Endothelial cell of umbilical vein (primary cell): Measurements from ENCODE around the gene DBNL. TPM values are rescaled to one million over a fixed set of nuclear protein-coding genes. Genes with fewer than 3 reads are reported as not detected.

Source experiments
- BruUV-seq: library from RNA; stranded (reverse); fragments of 400-500 nt; replicated peaks from 2 replicates; lab custom pipeline; 2021; lab: Mats Ljungman, UMichigan
- CTCF ChIA-PET: fragments of 300-600, 350-600 bp; sonication (Branson Sonifier 250); formaldehyde crosslinking; loops from one replicate; lab custom pipeline; 2021; ENCODE audit warnings: antibody characterized with exemption, inconsistent platforms; lab: Charles Lee
- POLR2A ChIA-PET: fragments of 300-600, 350-600 bp; sonication (Branson Sonifier 250); formaldehyde crosslinking; loops from one replicate; lab custom pipeline; 2021; ENCODE audit warnings: antibody characterized with exemption, inconsistent platforms; lab: Charles Lee
- DNase-seq: peaks from one replicate; pipeline ENCODE4 v3.0.0-alpha.2; 2011; ENCODE audit warnings: low read depth, low spot score
- FAIRE-seq: peaks from 2 replicates; lab custom pipeline; 2011; peaks lifted over from hg19 to GRCh38; lab: Jason Lieb, UNC
- H2AFZ ChIP-seq: 2 replicates; pipeline ENCODE4 v1.6.0; 2012; ENCODE audit warnings: low read depth, low read length, control low read depth, inconsistent platforms
- H3K27ac ChIP-seq: 2 replicates; pipeline ENCODE4 v1.5.1; 2011; ENCODE audit warnings: low read depth, mild to moderate bottlenecking, control low read depth, low read length, moderate library complexity; ENCODE audit not compliant: insufficient read depth
- H3K27me3 ChIP-seq, 2 experiments: 2 replicates each; pipeline versions ENCODE4 v1.6.0 to v1.6.1; 2011; ENCODE audit warnings: low read length in 2 of 2, mixed read lengths in 1 of 2; ENCODE audit not compliant: control insufficient read depth in 2 of 2, insufficient read depth in 2 of 2
- H3K36me3 ChIP-seq, 2 experiments: 2 replicates in 1 of 2; 3 replicates in 1 of 2; pipeline ENCODE4 v1.5.1; 2011; ENCODE audit warnings: low read length in 2 of 2, mild to moderate bottlenecking in 1 of 2, moderate library complexity in 1 of 2; ENCODE audit not compliant: control insufficient read depth in 2 of 2, insufficient read depth in 2 of 2; ENCODE audit errors: extremely low read depth in 1 of 2
- H3K4me1 ChIP-seq: 3 replicates; pipeline ENCODE4 v1.5.1; 2011; ENCODE audit warnings: mild to moderate bottlenecking, low read length; ENCODE audit not compliant: control insufficient read depth, insufficient read depth; ENCODE audit errors: extremely low read depth
- H3K4me2 ChIP-seq: 2 replicates; pipeline ENCODE4 v1.6.1; 2011; ENCODE audit warnings: low read length, control low read depth, mixed read lengths; ENCODE audit not compliant: insufficient read depth
- H3K4me3 ChIP-seq, 3 experiments: fragments of 200-600 bp in 1 of 3; sonication (generic), shearing (Covaris generic) in 1 of 3; replicated peaks in 1 of 3; 2 replicates each; pipeline ENCODE4 v1.5.1; 2011 to 2016; ENCODE audit warnings: control low read depth in 3 of 3, low read length in 3 of 3, mild to moderate bottlenecking in 2 of 3, inconsistent platforms in 1 of 3, low read depth in 1 of 3, moderate library complexity in 1 of 3; ENCODE audit not compliant: insufficient read depth in 1 of 3
- H3K79me2 ChIP-seq: 2 replicates; pipeline ENCODE4 v1.6.0; 2012; ENCODE audit warnings: low read length, inconsistent platforms; ENCODE audit not compliant: control insufficient read depth, insufficient read depth
- H3K9ac ChIP-seq: replicated peaks from 2 replicates; pipeline ENCODE3; 2011; ENCODE audit warnings: low read length, control low read depth; ENCODE audit not compliant: insufficient read depth; ENCODE audit errors: extremely low read depth
- H3K9me1 ChIP-seq: replicated peaks from 3 replicates; pipeline ENCODE4 v1.6.0; 2011; ENCODE audit warnings: mild to moderate bottlenecking, low read length; ENCODE audit not compliant: control insufficient read depth, insufficient read depth; ENCODE audit errors: extremely low read depth
- H3K9me3 ChIP-seq: replicated peaks from 2 replicates; pipeline ENCODE4 v1.5.1; 2012; ENCODE audit warnings: low read length, inconsistent platforms; ENCODE audit not compliant: control insufficient read depth, insufficient read depth
- H4K20me1 ChIP-seq: replicated peaks from 2 replicates; pipeline ENCODE3; 2011; ENCODE audit warnings: mild to moderate bottlenecking, low read length; ENCODE audit not compliant: control insufficient read depth, insufficient read depth; ENCODE audit errors: extremely low read depth
- CTCF ChIP-seq, 2 donors: IDR thresholded peaks; 1 replicate in 1 of 2; 2 replicates in 1 of 2; pipeline ENCODE4 v1.5.1; 2011; ENCODE audit warnings: low read length in 2 of 2, mild to moderate bottlenecking in 2 of 2, moderate library complexity in 2 of 2, control low read depth in 1 of 2, inconsistent platforms in 1 of 2, low read depth in 1 of 2; ENCODE audit not compliant: insufficient read depth in 1 of 2; ENCODE audit errors: extremely low read depth in 1 of 2
- EZH2 ChIP-seq: IDR thresholded peaks from 2 replicates; pipeline ENCODE4 v1.6.1; 2012; ENCODE audit warnings: borderline replicate concordance, low read depth, mild to moderate bottlenecking, moderate library complexity, low read length, inconsistent platforms; ENCODE audit not compliant: severe bottlenecking
- FOS ChIP-seq: IDR thresholded peaks from 2 replicates; pipeline ENCODE4 v1.6.1; 2011; ENCODE audit warnings: mild to moderate bottlenecking, low read length, moderate library complexity, borderline replicate concordance; ENCODE audit not compliant: insufficient read depth
- GATA2 ChIP-seq: IDR thresholded peaks from 2 replicates; pipeline ENCODE4 v1.7.0; 2011; ENCODE audit warnings: low read depth, mild to moderate bottlenecking, moderate library complexity, mixed read lengths, low read length; ENCODE audit not compliant: insufficient read length, insufficient read depth
- JUN ChIP-seq: IDR thresholded peaks from 2 replicates; pipeline ENCODE4 v1.6.1; 2011; ENCODE audit warnings: borderline replicate concordance, low read depth; ENCODE audit not compliant: insufficient read length, insufficient read depth
- MYC ChIP-seq: IDR thresholded peaks from one replicate; pipeline ENCODE4 v1.6.1; 2011; ENCODE audit warnings: mild to moderate bottlenecking, low read depth, low read length
- POLR2A ChIP-seq: IDR thresholded peaks from 2 replicates; pipeline ENCODE4 v1.6.1; 2012; ENCODE audit warnings: low read depth, mild to moderate bottlenecking, control low read depth, low read length
- POLR2AphosphoS5 ChIP-seq: IDR thresholded peaks from 2 replicates; pipeline ENCODE4 v1.6.1; 2012; ENCODE audit warnings: low read depth, mild to moderate bottlenecking, control low read depth, low read length, moderate library complexity; ENCODE audit not compliant: insufficient read depth
- dilution Hi-C: fragments of 300-500 bp; cut with MboI; formaldehyde crosslinking; loops from one replicate; pipeline ENCODE4 v1.15.0; 2019; ENCODE audit warnings: low sequenced_read_pairs; ENCODE audit not compliant: extremely low pct_ligation_motif_present
- intact Hi-C: fragments of 100-400 bp; cut with micrococcal nuclease; formaldehyde crosslinking; loops from one replicate; pipeline ENCODE4 v1.10.0; 2022
- polyA plus RNA-seq, 4 experiments: library from polyadenylated mRNA; depleted of rRNA in 3 of 4; stranded (reverse) in 3 of 4; unstranded in 1 of 4; fragments of >200 nt; gene quantifications; 2 replicates each; pipeline versions ENCODE4 v1.2.1 to v1.2.3, GENCODE V29; 2011 to 2012; ENCODE audit warnings: missing spikeins in 1 of 4
- total RNA-seq: library from RNA; stranded (reverse); gene quantifications from 2 replicates; pipeline ENCODE4 v1.2.3, GENCODE V29; 2021
- TF ChIP-seq, protein P1 (sequence below): IDR thresholded peaks from 2 replicates; pipeline ENCODE4 v1.6.1; 2011; ENCODE audit not compliant: insufficient read depth, insufficient read length

DBNL gene
- total and polyA plus RNA-seq, 2 donors (not counting 3 experiments of a cell fraction or from before 2014, with no cell fraction given), result 94.0 to 123 TPM

- peaks cover 31% of the 10 kb centered on the region for H3K79me2 ChIP-seq
- H3K4me2 ChIP-seq, result no peak overlapping the region
- H2AFZ ChIP-seq, result no peak overlapping the region
- CTCF ChIA-PET, result interaction anchor here (0.8 kb wide), 1 partner anchor 9 kb away, joined by 3 read pairs; no protein-coding TSS in a partner anchor
- POLR2A ChIA-PET, result no interaction called here
- no peak for FAIRE-seq
- peaks cover under 1% of the 10 kb centered on the region for H3K4me1 ChIP-seq
- intact Hi-C loops, result no loop called here
- H3K36me3 ChIP-seq, result peaks cover 2 to 29% of the 10 kb centered on the region in 2 experiments
- no TSS peak for BruUV-seq
- H4K20me1 ChIP-seq, result no peaks in the 10 kb centered on the region
- H3K9me1 ChIP-seq, result no peaks in the 10 kb centered on the region
- H3K4me3 ChIP-seq, result no peak overlapping the region
- H3K9me3 ChIP-seq, result no peaks in the 10 kb centered on the region
- TF ChIP-seq JUN (no peak), FOS (no peak), POLR2AphosphoS5 (no peak), CTCF (IDR thresholded peaks at IDR 0.05; ENCODE audit: extremely low read depth in 1 of 2, insufficient read depth in 1 of 2, low read depth in 1 of 2, low read length in 2 of 2) (no peak), GATA2 (no peak), EZH2 (no peak), POLR2A (no peak), MYC (no peak)
- TF ChIP-seq, protein P1, sequence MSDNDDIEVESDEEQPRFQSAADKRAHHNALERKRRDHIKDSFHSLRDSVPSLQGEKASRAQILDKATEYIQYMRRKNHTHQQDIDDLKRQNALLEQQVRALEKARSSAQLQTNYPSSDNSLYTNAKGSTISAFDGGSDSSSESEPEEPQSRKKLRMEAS, result no peak
- DNase-seq, result no peak
- H3K27ac ChIP-seq, result no peak overlapping the region
- no peak overlapping the region for H3K9ac ChIP-seq
- dilution Hi-C loops, result no loop called here
- H3K27me3 ChIP-seq, result no peaks in the 10 kb centered on the region
Observed at GRCh38 chr7:44050915-44051560, 6.5 kb downstream of the DBNL start.
